Thoracic aorta (tissue), 2 donors: Measurements from ENCODE around the gene ELP5. TPM values are rescaled to one million over a fixed set of nuclear protein-coding genes. Genes with fewer than 3 reads are reported as not detected.

Experiments
- ATAC-seq: fragments of 150-250 bp; one replicate; pipeline ENCODE4 v1.8.0; 2017; ENCODE audit warnings: low read depth; ENCODE audit not compliant: insufficient number of reproducible peaks, low FRiP score
- DNase-seq: peaks from one replicate; pipeline ENCODE4 v3.0.0-alpha.2; 2020; ENCODE audit warnings: low spot score
- H3K27ac ChIP-seq, 2 donors: fragments of 200-600 bp; sonication (generic); 1 replicate in 1 of 2; 2 replicates in 1 of 2; pipeline ENCODE4 v1.5.1; 2016; ENCODE audit warnings: mild to moderate bottlenecking in 2 of 2, moderate library complexity in 2 of 2
- H3K27me3 ChIP-seq: fragments of 200-600 bp; sonication (generic); replicated peaks from 2 replicates; pipeline ENCODE4 v1.6.0; 2016; ENCODE audit warnings: mild to moderate bottlenecking; ENCODE audit not compliant: insufficient read depth
- H3K36me3 ChIP-seq: fragments of 200-600 bp; sonication (generic); one replicate; pipeline ENCODE4 v1.5.1; 2016
- H3K4me1 ChIP-seq, 2 donors: fragments of 200-600 bp; sonication (generic); 1 replicate in 1 of 2; 2 replicates in 1 of 2; pipeline versions ENCODE4 v1.5.1 to v1.6.0; 2016; ENCODE audit warnings: low read depth in 2 of 2, mild to moderate bottlenecking in 1 of 2; ENCODE audit not compliant: control insufficient read depth in 1 of 2
- H3K4me3 ChIP-seq: fragments of 200-600 bp; sonication (generic); 2 replicates; pipeline ENCODE4 v1.5.1; 2016; ENCODE audit warnings: mild to moderate bottlenecking
- H3K9me3 ChIP-seq: fragments of 200-600 bp; sonication (generic); 2 replicates; pipeline ENCODE4 v1.5.1; 2016
- total RNA-seq, 2 donors: library from RNA; depleted of rRNA; stranded (reverse); fragments of >200 nt; gene quantifications; one replicate each; pipeline versions ENCODE4 v1.1.0 to v1.2.3, GENCODE V29; 2016
- TF ChIP-seq, protein P1 (sequence below): fragments of 200-600 bp; sonication (generic); IDR thresholded peaks from one replicate; pipeline ENCODE4 v1.5.1; 2019; ENCODE audit warnings: antibody characterized with exemption

ELP5 gene
- total RNA-seq, 2 donors from 2014 or later: 15.8 to 19.0 TPM

DNA sequence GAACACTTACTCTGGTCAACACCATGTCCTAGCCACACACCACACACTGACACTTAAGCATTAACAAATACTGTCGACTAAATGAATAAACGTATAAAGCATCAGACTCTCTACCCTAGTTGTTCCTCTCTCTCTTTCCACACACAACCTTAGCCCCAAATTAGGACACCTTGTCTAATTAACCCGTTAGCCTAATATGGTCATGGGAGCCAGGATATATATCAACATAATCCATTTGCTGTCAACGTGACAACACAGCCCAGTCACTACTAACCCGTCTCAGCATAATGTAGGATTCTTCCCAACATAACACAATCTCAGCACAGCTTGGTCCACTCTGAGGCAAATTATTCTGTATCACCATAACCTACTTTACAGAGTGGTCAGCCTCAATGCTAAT lies 19.9 kb upstream of the ELP5 start:
- Histone ChIP-seq H3K4me3 (no peak overlapping the region), H3K27me3 (no peaks in the 10 kb centered on the region), H3K27ac (no peak overlapping the region), H3K4me1 (peaks cover 14 to 29% of the 10 kb centered on the region in 2 donors), H3K9me3 (no peaks in the 10 kb centered on the region), H3K36me3 (peaks cover 35% of the 10 kb centered on the region)
- TF ChIP-seq, protein P1, sequence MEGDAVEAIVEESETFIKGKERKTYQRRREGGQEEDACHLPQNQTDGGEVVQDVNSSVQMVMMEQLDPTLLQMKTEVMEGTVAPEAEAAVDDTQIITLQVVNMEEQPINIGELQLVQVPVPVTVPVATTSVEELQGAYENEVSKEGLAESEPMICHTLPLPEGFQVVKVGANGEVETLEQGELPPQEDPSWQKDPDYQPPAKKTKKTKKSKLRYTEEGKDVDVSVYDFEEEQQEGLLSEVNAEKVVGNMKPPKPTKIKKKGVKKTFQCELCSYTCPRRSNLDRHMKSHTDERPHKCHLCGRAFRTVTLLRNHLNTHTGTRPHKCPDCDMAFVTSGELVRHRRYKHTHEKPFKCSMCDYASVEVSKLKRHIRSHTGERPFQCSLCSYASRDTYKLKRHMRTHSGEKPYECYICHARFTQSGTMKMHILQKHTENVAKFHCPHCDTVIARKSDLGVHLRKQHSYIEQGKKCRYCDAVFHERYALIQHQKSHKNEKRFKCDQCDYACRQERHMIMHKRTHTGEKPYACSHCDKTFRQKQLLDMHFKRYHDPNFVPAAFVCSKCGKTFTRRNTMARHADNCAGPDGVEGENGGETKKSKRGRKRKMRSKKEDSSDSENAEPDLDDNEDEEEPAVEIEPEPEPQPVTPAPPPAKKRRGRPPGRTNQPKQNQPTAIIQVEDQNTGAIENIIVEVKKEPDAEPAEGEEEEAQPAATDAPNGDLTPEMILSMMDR: no peak
- ATAC-seq (no peak), DNase-seq (no peak)

DNA sequence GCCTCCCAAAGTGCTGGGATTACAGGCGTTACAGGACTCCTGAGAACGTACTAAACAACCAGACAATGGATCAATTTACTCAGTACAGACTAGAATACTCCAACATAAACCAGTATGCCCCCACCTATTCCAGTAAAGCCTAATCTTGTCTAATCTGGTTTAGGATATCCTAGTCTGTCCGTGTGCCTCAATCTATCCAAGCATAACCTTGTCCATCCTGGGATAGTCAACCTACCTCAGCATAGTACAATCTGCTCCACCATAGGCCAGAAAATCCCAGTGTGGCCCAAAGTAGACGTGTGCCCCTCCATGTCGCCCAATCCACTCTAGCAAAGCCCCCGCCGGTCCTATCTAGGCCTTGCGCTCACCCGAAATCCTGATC lies 18.3 kb upstream of the ELP5 start:
- peaks cover 18 to 35% of the 10 kb centered on the region in 2 donors for H3K4me1 ChIP-seq

DNA sequence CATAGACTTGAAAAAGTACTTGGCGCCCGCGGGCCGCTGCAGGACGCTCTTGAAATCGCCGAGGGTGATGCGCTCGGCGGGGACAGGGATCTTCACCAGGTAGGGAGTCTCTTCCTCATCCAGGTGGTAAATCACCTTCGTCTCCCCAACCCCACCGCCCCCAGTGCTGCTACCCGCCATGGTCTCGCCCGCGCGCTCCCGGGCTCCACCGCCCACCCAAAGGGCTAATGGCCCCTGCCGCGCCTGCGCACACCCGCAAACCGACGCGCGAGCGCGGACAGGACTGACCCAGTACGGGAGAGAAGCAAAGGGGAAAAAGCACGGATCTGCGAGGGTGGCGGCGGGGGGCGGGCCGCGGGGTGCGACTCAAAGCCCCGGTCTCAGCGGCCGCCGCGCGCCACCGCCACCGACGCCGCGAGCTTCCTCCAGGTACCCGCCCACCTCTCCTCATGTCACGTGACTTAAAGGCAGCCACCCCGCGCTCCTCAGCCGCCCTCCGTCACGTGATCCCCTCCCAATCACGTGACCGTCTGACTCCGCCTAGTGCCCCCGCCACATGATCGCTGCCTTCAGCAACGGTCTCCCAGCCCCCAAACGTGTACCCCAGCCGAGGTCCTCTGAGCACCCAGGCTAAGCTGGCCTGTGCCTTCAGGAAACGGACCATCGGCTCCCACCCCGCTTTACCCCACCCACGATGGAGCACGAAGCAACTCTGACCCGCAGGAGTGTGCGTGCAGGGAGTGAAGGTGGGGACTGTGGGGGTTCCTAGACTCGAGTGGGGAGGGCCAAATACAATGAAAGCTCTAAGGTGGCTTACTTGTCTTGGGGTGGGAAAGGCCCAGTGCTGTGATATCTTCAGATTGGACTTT lies 17.7 kb upstream of the ELP5 start, which contains the start of gene DVL2:
TSS of gene DVL2 (minus strand) at position 435 of the 869 bp plus-strand sequence. CDS start at position 180, 255 bp downstream.
- Histone ChIP-seq H3K4me1 (peaks cover 18 to 35% of the 10 kb centered on the region in 2 donors), H3K4me3 (peak within 1 kb of the TSS; percentile 82), H3K36me3 (peaks cover 16% of the 10 kb centered on the region), H3K9me3 (no peaks in the 10 kb centered on the region), H3K27me3 (no peaks in the 10 kb centered on the region), H3K27ac (peak within 1 kb of the TSS; percentile 58)
- DNase-seq (peak; percentile 87), ATAC-seq (peak; percentile 62)
- TF ChIP-seq, protein P1: no peak

More for the DNA sequence above, 18.3 kb upstream of the ELP5 start:
- Histone ChIP-seq H3K4me3 (peak overlapping the region; percentile 82), H3K27me3 (no peaks in the 10 kb centered on the region), H3K27ac (peak overlapping the region; percentile 58), H3K36me3 (peaks cover 22% of the 10 kb centered on the region), H3K9me3 (no peaks in the 10 kb centered on the region)
- TF ChIP-seq, protein P1: no peak
- ATAC-seq (no peak), DNase-seq (no peak)

DNA sequence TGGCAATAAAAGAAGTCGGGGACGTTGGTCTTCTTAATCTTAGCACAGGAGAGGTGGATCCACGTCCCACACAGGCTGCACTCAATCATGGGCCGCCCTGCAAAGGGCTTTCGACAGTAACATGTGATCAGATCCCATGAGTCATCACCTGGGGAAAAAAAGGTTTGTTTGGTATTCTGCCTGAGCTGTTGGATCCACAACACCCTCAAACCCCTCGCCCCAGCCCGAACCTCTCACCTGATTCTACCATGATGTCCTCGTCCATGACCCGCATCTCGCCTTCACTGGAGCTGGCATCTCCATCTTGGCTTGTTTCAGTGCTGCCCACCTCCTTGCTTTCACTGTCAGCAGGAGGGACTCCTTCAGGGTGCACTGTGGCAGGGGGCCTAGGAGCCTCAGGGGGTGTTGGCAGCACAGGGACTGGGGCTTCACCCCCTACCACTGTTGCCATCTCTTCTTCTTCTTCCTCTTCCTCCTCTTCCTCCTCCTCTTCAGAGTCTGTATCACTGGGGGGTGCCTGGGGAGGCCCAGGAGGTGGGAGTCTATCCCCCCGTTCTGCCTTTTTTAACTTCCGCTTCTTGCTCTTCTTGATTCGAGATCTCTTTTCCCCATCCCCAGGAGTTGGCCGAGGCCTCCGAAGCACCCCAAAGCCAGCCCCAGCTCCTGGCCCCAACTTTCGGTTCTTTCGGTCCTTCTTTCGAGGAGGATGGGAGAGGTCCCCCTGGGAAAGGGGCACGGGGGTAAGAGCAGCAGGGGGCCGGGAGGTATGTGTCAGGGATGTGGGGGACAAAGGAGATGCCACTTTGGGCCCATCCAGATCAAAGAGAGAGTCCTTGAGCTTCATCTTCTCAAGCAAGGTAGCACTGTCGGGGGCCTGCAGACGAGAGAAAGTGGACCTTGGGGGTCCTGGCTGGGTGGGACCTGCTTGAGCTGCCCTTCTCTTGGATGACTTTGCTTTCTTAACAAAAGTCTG lies 16.0 kb upstream of the ELP5 start:
- Histone ChIP-seq H3K36me3 (peaks cover 11% of the 10 kb centered on the region), H3K4me1 (peaks cover 29 to 48% of the 10 kb centered on the region in 2 donors), H3K4me3 (no peak overlapping the region), H3K9me3 (no peaks in the 10 kb centered on the region), H3K27ac (no peak overlapping the region), H3K27me3 (no peaks in the 10 kb centered on the region)
- TF ChIP-seq, protein P1: no peak
- no peak for DNase-seq
- ATAC-seq: no peak
